Transverse colon (tissue), 3 donors: ENCODE measurements around the gene RSF1.

Experiments used
- CTCF ChIP-seq, 5 experiments: fragments of 200-600 bp in 3 of 5; fragments of 450-650 bp in 2 of 5; sonication (generic) in 3 of 5; IDR thresholded peaks; 1 replicate in 2 of 5; 2 replicates in 3 of 5; pipeline ENCODE4 v1.5.1; 2016 to 2017; ENCODE audit warnings: antibody characterized with exemption in 5 of 5, inconsistent platforms in 3 of 5, mild to moderate bottlenecking in 2 of 5, moderate library complexity in 1 of 5
- POLR2A ChIP-seq: fragments of 450-650 bp; IDR thresholded peaks from one replicate; pipeline ENCODE4 v1.6.1; 2016; ENCODE audit warnings: antibody characterized with exemption, mild to moderate bottlenecking, moderate library complexity

GRCh38 chr11:77828926-77829325 lies 8.4 kb upstream of the RSF1 start:
- TF ChIP-seq CTCF (IDR thresholded peaks at IDR 0.05) = no peak
- TF ChIP-seq POLR2A = no peak
